ENCODE measurements around the gene USP13.

DNA sequence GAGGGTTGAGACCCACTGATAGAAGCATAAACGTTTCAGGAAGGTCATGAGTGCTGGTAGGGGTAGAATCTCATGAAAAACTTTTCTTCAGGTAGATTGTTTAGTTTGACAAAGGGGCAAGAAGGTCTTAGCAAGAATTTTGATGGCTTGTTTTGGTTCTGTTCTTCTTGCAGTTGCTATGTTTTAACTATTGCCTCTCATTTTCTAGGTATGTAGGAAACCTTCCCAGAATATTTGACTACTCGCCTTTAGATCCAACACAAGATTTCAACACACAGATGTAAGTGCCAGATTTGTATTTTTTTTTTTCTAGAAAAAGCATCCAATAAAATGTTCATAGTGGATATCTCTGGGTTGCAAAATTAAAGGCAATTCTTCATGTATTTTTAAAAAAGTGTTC is 77.1 kb downstream of the USP13 start:
- TF ChIP-seq, protein P1, sequence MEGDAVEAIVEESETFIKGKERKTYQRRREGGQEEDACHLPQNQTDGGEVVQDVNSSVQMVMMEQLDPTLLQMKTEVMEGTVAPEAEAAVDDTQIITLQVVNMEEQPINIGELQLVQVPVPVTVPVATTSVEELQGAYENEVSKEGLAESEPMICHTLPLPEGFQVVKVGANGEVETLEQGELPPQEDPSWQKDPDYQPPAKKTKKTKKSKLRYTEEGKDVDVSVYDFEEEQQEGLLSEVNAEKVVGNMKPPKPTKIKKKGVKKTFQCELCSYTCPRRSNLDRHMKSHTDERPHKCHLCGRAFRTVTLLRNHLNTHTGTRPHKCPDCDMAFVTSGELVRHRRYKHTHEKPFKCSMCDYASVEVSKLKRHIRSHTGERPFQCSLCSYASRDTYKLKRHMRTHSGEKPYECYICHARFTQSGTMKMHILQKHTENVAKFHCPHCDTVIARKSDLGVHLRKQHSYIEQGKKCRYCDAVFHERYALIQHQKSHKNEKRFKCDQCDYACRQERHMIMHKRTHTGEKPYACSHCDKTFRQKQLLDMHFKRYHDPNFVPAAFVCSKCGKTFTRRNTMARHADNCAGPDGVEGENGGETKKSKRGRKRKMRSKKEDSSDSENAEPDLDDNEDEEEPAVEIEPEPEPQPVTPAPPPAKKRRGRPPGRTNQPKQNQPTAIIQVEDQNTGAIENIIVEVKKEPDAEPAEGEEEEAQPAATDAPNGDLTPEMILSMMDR (IDR thresholded peaks at IDR 0.05), result no peak
- no peak for TF ChIP-seq POLR2A (IDR thresholded peaks at IDR 0.05)
